GM18502 (cell line): Measurements from ENCODE around the gene EVI2B.
"Not testable (repeated sequence)": the region's sequence is repeated elsewhere in the genome, so short reads cannot be mapped to it uniquely, and the experiment has no call there.

Experiments used
- ATAC-seq: cut with Tn5 transposase; IDR thresholded peaks from one replicate; pipeline ENCODE4 v1.9.1; 2021; ENCODE audit warnings: mild to moderate bottlenecking; ENCODE audit not compliant: unreplicated experiment, poor library complexity

EVI2B gene

DNA sequence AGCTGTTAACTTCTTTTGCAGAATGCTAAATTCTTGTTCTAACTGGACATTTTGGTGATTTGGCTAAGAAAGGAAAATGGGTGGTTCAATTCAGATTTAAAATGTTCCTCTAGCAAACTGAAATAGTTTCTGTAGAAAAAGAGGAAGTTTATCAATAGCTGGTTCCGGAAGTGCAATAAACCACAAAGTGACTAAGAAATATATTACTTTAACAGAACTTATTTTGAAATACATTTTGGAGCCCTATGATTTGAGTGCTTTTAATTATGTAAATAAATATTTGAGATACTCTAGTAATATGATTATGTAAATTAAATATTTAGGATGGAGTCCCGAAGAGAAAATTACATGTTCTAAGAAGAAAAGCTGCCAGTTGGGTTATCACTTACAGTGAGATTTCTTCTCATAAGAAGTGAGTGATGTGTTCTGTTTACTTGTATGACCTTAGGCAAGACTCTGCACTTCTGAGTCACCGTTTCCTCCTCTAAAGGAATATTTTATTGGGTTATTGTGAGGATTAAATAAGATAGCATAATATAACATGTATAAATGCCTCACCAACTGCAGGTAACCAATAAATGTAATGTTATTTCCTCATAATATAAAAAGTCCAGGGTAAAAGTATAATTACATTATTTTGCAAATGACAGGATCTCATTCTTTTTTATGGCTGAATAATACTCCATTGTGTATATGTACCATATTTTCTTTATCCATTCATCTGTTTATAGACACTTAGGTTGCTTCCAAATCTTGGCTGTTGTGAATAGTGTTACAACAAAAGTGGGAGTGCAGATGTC lies at the start of gene EVI2B:
EVI2B (minus strand) TSS at position 73 of the 800 bp plus-strand sequence. CDS start 8,445 bp downstream, outside the sequence.
- peak; percentile 31 for ATAC-seq

DNA sequence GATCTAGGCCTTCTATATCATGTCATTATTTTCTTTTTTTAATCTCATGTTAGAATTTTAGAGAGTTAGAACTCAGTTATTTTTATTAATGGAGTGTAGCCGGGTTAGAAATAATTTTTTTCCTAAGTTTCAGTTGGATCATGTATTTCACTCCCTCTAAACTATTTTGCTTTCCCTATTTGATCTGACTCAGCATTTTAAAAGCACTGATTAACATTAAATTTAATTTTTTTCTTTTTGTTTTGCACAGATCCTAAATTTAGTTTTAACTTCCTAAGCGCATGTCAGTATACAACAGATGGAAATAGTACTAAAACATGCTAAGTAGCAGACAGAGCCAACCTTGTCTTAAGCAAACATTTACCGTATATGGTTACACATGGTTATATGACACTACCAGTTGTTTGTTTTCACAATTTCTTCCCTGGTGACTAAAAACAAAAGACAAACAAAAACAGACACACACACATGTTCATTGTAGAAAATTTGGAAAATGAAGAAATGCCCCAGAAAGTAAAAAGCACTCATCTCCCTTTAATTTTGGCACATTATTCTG lies 44.1 kb upstream of the EVI2B start:
- no peak for ATAC-seq

DNA sequence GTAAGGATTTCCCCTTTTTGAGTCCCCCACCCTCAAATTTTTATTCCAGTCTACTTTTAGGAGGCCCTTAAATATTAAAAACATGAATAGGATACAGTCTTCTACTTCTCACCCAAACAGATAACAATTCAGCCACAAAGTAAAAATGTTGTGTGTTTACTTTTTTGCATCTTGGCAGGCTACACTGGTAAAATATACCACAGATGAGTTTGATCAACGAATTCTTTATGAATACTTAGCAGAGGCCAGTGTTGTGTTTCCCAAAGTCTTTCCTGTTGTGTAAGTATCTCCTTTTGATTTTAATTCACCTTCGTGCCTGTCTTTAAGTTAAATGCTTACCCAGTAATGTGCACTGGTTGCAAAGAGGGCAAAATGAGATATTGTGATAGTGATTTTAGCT lies 43.2 kb upstream of the EVI2B start:
- no peak for ATAC-seq

GRCh38 chr17:31355935-31356334 lies 42.1 kb upstream of the EVI2B start:
- ATAC-seq, result no peak

DNA sequence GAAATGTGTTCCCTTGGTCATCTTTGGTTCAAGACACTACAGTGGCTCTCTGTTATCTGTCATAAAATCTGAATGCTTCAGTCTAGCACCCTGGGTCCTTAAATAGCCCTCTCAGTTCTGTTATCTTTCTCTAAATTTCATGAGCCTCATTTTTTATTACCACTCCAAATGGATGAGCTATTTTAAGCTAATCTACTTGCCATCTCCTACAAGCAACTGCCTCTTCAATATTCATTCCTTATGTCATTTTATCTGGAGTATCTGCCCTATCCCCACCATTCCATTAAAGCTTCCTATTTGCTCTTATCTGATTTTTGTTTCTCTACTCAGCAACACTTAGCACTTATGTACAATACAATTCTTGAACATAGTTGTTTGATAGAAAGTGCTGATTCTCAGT lies 35.6 kb upstream of the EVI2B start:
- ATAC-seq, result no peak

- not testable (repeated sequence) for ATAC-seq
Observed at GRCh38 chr17:31345191-31345747, 31.4 kb upstream of the EVI2B start.

DNA sequence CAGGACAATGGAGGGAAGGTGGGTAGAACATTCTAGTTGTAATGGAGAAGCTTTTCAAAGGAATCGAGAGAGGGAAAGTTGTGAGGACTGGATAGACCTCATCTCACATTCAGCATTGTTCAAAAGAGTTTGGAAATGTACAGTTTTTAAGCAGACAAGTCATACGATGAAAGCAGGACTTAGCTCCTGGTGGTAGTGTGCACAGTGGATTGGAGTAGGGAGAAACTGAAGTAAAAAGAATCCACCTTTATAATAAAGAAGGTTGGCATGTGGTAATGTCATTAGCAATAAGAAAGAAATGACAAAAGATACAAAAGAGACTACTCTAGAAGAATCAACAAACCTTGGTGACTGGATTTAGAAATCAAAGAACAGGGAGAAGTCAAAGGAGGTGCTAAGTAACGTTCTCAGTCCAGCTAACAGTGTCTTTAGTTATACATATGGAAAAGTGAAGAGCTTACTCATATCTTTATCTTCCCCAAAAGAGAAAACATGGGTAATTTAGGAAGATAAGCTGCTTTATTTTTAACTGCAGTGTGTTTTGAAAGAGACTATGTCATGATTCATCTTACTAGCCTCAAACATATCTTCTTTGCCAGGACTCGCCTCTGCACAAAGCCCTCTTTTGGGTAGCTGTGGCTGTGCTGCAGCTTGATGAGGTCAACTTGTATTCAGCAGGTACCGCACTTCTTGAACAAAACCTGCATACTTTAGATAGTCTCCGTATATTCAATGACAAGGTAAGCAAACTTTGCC lies 26.2 kb upstream of the EVI2B start:
- ATAC-seq, result no peak

DNA sequence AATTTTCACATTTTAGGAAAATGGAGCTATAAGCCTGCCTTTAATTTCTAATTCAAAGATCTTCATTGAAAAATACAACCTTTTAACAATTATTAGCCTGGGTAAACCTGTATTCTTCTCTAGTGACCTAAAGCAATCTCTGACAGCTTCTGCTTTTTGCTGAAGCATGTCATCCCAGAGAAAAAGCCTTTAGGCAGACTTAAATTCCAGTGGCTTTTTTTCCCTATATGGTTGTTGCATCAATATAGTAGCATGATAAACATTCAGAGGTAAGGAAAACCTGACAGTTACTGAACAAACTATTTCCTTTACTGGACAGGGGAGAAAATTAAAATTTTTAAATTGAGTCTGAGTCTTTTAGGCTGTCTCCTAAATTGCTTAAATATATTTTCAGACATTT lies 15.4 kb upstream of the EVI2B start:
- ATAC-seq, result no peak

- no peak for ATAC-seq
Observed at GRCh38 chr17:31328160-31328535, 14.3 kb upstream of the EVI2B start.

GRCh38 chr17:31327534-31328159 lies 13.8 kb upstream of the EVI2B start:
- ATAC-seq, result no peak

- ATAC-seq, result no peak
Observed at GRCh38 chr17:31323551-31323950, 9.7 kb upstream of the EVI2B start.

- no peak for ATAC-seq
Observed at GRCh38 chr17:31321966-31322365, 8.1 kb upstream of the EVI2B start.

DNA sequence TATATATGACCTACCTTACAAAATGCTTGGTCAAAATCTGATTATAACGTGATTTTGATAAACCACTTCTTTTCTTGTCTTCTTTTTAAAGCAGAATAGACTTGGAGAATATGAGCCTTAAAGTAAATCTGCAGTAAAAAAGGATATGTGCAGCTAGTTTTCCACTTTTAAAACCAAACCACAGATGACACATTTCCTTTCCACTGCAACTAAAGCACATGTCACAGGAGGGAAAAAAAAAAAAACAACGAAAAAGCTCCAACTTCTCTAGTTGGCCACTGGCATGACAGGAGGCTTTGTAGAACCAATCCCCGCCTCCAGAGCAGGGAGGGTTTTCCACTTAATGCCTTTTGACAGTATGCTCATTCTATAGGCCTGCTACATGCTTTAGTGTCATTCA lies 7.6 kb upstream of the EVI2B start, which contains the start of gene EVI2A:
EVI2A (minus strand) TSS at position 142 of the 400 bp plus-strand sequence. CDS start 2,609 bp downstream, outside the sequence.
- peak; percentile 52 for ATAC-seq

- ATAC-seq, result no peak
Observed at GRCh38 chr17:31320791-31321190, 6.9 kb upstream of the EVI2B start.

DNA sequence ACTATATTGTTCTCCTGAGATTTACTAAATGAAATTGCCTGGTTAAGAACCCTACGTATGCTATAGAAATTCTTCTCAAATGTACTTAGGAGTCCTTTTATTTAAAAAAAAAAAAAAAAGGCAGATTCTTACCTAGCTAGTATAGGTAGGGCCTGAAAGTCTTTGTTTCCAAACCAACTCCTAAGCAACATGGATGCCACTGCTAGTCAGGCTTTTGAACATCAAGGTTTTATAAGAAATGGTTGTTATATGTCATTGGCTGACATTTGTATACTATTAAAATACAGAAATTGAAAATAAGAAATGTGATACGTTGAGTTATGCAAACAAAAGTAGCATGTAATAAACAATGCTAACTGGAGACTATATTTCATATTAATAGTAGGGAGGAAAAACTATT lies 6.4 kb upstream of the EVI2B start:
- no peak for ATAC-seq

DNA sequence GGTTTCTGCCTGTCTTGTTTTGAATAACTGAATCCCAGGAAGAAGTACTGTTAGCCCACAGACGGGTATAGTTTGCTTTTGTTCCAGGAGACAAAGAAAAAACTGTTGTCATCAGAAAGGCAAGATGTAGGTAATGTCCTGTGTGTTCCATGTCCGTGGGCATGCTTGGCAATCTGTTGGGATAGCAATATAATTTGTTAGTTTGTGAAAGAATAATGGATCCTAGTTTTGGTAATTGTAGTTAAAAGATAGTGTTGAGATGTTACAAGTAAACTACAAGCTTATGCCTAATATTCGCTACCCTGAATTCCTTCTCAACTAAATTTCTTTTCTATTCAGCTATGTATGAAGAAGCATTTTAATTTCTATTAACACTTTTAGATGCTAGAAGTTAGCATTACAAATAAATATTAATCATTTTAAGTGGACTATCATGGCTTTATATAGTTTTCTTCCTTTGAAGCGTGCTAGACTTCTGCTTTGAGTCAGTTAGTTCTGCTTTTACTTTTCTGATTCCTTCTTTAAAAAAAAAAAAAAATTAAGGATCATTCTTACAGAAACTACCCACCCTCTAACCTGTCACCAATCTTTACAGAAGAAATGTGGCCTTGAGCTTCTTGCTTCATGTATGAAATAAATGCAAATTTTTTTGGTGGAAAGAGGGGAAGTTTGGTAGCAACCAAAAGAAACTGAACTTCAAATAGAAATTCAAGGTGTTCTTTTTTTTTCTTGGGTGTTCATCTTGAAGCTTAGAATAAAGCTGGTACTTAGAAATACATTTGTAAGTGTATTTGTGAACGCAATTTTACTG lies 5.2 kb upstream of the EVI2B start:
- no peak for ATAC-seq

GRCh38 chr17:31318298-31318801 lies 4.5 kb upstream of the EVI2B start:
- no peak for ATAC-seq

DNA sequence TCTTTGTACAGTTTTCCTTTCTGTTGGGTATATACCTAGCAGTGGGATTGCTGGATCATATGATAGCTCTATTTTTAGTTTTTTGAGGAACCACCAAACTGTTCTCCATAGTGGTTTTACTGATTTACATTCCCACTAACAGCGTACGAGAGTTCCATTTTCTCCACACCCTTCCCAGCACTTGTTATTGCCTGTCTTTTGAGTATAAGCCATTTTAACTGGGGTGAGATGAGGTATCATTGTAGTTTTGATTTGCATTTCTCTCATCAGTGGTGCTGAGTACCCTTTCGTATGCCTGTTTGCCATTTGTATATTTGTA lies 887 bp upstream of the EVI2B start:
- no peak for ATAC-seq

DNA sequence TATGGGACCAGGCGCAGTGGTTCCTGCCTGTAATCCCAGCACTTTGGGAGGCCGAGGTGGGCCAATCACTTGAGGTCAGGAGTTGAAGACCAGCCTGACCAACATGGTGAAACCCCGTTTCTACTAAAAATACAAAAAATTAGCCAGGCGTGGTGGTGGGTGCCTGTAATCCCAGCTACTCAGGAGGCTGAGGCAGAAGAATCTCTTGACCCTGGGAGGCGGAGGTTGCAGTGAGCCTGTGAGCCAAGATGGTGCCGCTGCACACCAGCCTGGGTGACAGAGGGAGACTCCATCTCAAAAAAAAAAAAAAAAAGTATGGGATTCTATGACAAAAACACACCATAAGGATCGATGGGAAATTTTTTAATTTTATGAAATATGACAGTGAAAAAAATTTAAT lies 1.6 kb downstream of the EVI2B start:
- not testable (repeated sequence) for ATAC-seq

DNA sequence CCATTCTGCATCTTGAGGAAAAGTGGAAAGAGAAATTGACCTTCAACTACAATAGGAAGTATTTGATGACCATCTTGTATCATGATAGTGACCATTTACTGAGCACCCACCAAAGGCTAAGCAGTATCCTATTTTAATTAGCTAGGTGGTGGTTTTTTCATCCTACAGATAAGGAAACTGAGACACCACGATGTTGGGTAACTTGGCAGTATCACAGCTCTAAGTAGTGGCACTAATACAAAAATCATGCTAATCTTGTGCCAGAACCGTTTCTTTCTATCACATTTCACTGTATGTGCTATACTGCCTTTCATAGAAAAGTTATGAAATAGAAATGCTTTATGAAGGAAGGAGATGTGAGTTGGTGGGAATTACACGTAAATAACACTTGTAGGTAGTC lies 2.3 kb downstream of the EVI2B start:
- ATAC-seq, result no peak
